ENCODE data around the gene PLXNA4. TPM values are rescaled to one million over a fixed set of nuclear protein-coding genes. Genes with fewer than 3 reads are reported as not detected.

The PLXNA4 gene
- total RNA-seq, 1 donor from 2014 or later: 21.7 TPM

DNA sequence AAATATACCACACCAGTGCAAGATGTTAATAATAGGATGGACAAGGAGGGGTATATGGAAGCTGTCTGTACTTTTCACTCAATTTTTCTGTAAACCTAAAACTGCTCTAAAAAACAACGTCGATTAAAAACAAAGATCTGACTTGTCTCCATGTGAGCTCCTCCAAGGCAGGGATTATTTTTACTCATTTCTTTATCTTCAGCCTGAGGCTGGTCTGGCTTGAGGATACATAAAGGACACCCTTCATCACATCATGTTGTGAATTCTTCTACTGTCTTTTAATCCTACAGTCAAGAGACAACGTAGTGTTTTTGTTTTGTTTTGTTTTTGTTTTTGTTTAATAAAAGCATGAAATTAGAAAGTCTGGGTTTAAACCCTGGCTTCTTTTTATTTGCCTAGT lies 486.9 kb downstream of the PLXNA4 start:
- TF ChIP-seq, protein P1, sequence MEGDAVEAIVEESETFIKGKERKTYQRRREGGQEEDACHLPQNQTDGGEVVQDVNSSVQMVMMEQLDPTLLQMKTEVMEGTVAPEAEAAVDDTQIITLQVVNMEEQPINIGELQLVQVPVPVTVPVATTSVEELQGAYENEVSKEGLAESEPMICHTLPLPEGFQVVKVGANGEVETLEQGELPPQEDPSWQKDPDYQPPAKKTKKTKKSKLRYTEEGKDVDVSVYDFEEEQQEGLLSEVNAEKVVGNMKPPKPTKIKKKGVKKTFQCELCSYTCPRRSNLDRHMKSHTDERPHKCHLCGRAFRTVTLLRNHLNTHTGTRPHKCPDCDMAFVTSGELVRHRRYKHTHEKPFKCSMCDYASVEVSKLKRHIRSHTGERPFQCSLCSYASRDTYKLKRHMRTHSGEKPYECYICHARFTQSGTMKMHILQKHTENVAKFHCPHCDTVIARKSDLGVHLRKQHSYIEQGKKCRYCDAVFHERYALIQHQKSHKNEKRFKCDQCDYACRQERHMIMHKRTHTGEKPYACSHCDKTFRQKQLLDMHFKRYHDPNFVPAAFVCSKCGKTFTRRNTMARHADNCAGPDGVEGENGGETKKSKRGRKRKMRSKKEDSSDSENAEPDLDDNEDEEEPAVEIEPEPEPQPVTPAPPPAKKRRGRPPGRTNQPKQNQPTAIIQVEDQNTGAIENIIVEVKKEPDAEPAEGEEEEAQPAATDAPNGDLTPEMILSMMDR (conservative IDR thresholded peaks at IDR 0.05): no peak
- Mint-ChIP-seq H3K4me1 (peaks cover 7% of the 10 kb centered on the region), H3K27me3 (ENCODE audit: low read depth) (peaks cover 2% of the 10 kb centered on the region), H3K27ac (ENCODE audit: unreplicated experiment) (no peak overlapping the region), H3K9me3 (peaks cover 3% of the 10 kb centered on the region), H3K36me3 (ENCODE audit: low read depth) (no peaks in the 10 kb centered on the region), H3K4me3 (no peak overlapping the region)
- DNase-seq (ENCODE audit: low read depth, low spot score): no peak

DNA sequence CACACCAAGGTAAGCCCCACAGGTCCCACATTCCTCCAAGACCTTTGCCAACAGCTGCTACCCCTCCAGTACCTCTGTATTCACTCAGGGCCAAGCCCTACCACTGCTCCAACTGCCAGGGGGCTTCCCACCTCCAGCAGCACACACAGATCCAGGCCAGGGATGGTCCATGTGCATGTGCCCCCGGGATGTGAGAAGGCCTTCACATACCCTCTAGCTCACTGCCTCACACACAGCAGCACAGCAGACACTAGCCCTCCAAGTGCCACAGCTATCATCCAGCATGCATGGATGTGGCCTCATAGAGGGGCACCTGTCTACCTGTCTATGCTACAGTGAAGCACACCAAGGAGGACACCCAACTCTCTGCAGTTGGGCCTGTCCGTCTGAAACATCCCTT lies 488.8 kb downstream of the PLXNA4 start:
- Mint-ChIP-seq H3K27me3 (ENCODE audit: low read depth) (peaks cover 2% of the 10 kb centered on the region), H3K4me3 (no peak overlapping the region), H3K4me1 (peaks cover 19% of the 10 kb centered on the region), H3K27ac (ENCODE audit: unreplicated experiment) (no peak overlapping the region), H3K36me3 (ENCODE audit: low read depth) (no peaks in the 10 kb centered on the region), H3K9me3 (peaks cover 3% of the 10 kb centered on the region)
- TF ChIP-seq, protein P1 (conservative IDR thresholded peaks at IDR 0.05): no peak
- DNase-seq (ENCODE audit: low read depth, low spot score): no peak

DNA sequence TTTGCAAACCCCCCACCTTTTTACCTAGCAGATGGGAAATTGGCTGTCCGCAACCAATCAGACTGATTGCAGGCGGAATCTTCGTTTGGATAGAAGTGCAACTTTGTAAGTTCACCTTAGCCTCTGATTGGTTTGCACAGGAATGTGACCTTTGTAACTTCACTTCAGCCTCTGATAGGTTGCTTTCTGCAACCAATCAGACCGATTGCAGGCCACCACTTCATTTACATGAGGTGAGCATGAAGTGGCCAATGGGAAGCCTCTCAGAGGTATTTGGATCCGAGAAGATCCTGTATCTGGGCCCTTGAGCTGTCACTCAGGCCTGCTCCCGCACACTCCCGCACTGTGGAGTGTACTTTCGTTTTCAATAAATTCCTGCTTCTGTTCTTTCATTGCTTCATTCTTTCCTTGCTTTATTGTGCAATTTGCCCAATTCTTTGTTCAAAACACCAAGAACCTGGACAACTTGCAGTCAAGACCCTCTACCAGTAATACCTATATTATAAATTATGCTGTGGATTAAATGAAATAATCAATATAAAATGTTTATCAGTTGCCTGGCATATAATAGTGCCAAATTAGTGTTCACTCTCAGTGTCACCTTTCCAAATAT lies 491.4 kb downstream of the PLXNA4 start:
- peaks cover 4% of the 10 kb centered on the region for H3K27me3 Mint-ChIP-seq (ENCODE audit: low read depth)
- TF ChIP-seq, protein P1 (conservative IDR thresholded peaks at IDR 0.05): no peak
- no peak overlapping the region for H3K27ac Mint-ChIP-seq (ENCODE audit: unreplicated experiment)
- H3K36me3 Mint-ChIP-seq (ENCODE audit: low read depth): no peaks in the 10 kb centered on the region
- no peak for DNase-seq (ENCODE audit: low read depth, low spot score)
- peaks cover 20% of the 10 kb centered on the region for H3K4me1 Mint-ChIP-seq
- no peak overlapping the region for H3K4me3 Mint-ChIP-seq
- no peaks in the 10 kb centered on the region for H3K9me3 Mint-ChIP-seq

GRCh38 chr7:132083537-132084123 lies 492.6 kb downstream of the PLXNA4 start:
- no peak for DNase-seq (ENCODE audit: low read depth, low spot score)
- H3K9me3 Mint-ChIP-seq: no peaks in the 10 kb centered on the region
- TF ChIP-seq, protein P1 (conservative IDR thresholded peaks at IDR 0.05): no peak
- H3K27me3 Mint-ChIP-seq (ENCODE audit: low read depth): peaks cover 6% of the 10 kb centered on the region
- H3K36me3 Mint-ChIP-seq (ENCODE audit: low read depth): no peaks in the 10 kb centered on the region
- H3K4me1 Mint-ChIP-seq: peaks cover 13% of the 10 kb centered on the region
- no peak overlapping the region for H3K4me3 Mint-ChIP-seq
- H3K27ac Mint-ChIP-seq (ENCODE audit: unreplicated experiment): no peak overlapping the region

DNA sequence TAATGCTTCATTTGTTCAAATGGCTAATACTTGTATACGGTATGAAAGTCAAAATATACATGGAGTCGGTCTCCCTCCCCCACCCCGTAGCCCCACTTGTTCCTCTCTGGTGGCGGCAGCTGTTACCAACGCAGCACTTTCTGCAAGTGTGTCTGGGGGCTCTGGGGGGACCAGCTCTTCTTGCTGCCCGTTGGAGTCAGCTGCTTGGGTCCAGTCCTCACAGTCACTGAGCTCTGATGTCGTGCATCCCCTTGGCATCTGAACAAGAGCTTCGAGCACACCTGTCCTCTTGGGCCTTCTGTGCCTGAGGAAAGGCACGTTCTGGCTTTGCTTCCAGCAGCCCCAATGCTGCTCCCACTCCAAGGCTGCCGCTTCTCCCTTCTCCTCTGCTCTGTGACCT lies 493.1 kb downstream of the PLXNA4 start:
- peaks cover 13% of the 10 kb centered on the region for H3K4me1 Mint-ChIP-seq

More for the DNA sequence above, 493.1 kb downstream of the PLXNA4 start:
- H3K4me3 Mint-ChIP-seq: no peak overlapping the region
- TF ChIP-seq, protein P1 (conservative IDR thresholded peaks at IDR 0.05): no peak
- H3K27me3 Mint-ChIP-seq (ENCODE audit: low read depth): peaks cover 6% of the 10 kb centered on the region
- H3K36me3 Mint-ChIP-seq (ENCODE audit: low read depth): no peaks in the 10 kb centered on the region
- H3K9me3 Mint-ChIP-seq: no peaks in the 10 kb centered on the region
- no peak for DNase-seq (ENCODE audit: low read depth, low spot score)
- H3K27ac Mint-ChIP-seq (ENCODE audit: unreplicated experiment): no peak overlapping the region
